ENCODE results near the gene LZTR1. TPM values are rescaled to one million over a fixed set of nuclear protein-coding genes. Genes with fewer than 3 reads are reported as not detected.

The LZTR1 gene
- total and polyA plus RNA-seq, 7 donors = 17.1 to 37.1 (median 27.2) TPM

GRCh38 chr22:20977516-20978170, 4.5 kb upstream of the LZTR1 start:
- ATAC-seq (no peak), DNase-seq (no peak)
- 79 to 90% (median 80%) methylated on average over 16 to 17 of the region's 17 CpGs for WGBS, 3 donors
- Histone ChIP-seq H3K4me3 (no peak overlapping the region), H3K27me3 (ENCODE audit: insufficient read depth in 3 of 3, low read length in 2 of 3) (no peaks in the 10 kb centered on the region), H3K9me3 (no peaks in the 10 kb centered on the region), H3K36me3 (ENCODE audit: insufficient read depth in 1 of 2, low read depth in 1 of 2) (no peaks in the 10 kb centered on the region), H3K4me1 (peaks cover 20% of the 10 kb centered on the region), H3K27ac (no peak overlapping the region)
- intact Hi-C loops (cut with DNase I) = no loop called here
- TF ChIP-seq, protein P1, sequence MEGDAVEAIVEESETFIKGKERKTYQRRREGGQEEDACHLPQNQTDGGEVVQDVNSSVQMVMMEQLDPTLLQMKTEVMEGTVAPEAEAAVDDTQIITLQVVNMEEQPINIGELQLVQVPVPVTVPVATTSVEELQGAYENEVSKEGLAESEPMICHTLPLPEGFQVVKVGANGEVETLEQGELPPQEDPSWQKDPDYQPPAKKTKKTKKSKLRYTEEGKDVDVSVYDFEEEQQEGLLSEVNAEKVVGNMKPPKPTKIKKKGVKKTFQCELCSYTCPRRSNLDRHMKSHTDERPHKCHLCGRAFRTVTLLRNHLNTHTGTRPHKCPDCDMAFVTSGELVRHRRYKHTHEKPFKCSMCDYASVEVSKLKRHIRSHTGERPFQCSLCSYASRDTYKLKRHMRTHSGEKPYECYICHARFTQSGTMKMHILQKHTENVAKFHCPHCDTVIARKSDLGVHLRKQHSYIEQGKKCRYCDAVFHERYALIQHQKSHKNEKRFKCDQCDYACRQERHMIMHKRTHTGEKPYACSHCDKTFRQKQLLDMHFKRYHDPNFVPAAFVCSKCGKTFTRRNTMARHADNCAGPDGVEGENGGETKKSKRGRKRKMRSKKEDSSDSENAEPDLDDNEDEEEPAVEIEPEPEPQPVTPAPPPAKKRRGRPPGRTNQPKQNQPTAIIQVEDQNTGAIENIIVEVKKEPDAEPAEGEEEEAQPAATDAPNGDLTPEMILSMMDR (IDR thresholded peaks at IDR 0.05) = no peak

- no peaks in the 10 kb centered on the region for H3K27me3 ChIP-seq (ENCODE audit: insufficient read depth in 3 of 3, low read length in 2 of 3)
- H3K9me3 ChIP-seq = no peaks in the 10 kb centered on the region
- TF ChIP-seq, protein P1 (IDR thresholded peaks at IDR 0.05) = no peak
- DNase-seq (no peak), ATAC-seq (no peak)
- 75 to 81% (median 76%) methylated on average over 2 of the region's 2 CpGs for WGBS, 3 donors
- H3K4me3 ChIP-seq = no peak overlapping the region
- no peak overlapping the region for H3K27ac ChIP-seq
- intact Hi-C loops (cut with DNase I) = no loop called here
- H3K4me1 ChIP-seq = peaks cover 27% of the 10 kb centered on the region
- peaks cover 0 to 4% of the 10 kb centered on the region in 2 donors for H3K36me3 ChIP-seq (ENCODE audit: insufficient read depth in 1 of 2, low read depth in 1 of 2)
Measured at GRCh38 chr22:20978419-20978818, 3.7 kb upstream of the LZTR1 start.

GRCh38 chr22:20979243-20979809, 2.8 kb upstream of the LZTR1 start:
- no peaks in the 10 kb centered on the region for H3K27me3 ChIP-seq (ENCODE audit: insufficient read depth in 3 of 3, low read length in 2 of 3)
- H3K4me3 ChIP-seq = peak overlapping the region; percentile 48
- peaks cover 27% of the 10 kb centered on the region for H3K4me1 ChIP-seq
- H3K27ac ChIP-seq = no peak overlapping the region
- WGBS, 3 donors = 11 to 13% (median 12%) methylated on average over 37 to 39 of the region's 39 CpGs
- intact Hi-C loops (cut with DNase I) = no loop called here
- H3K36me3 ChIP-seq (ENCODE audit: insufficient read depth in 1 of 2, low read depth in 1 of 2) = peaks cover 0 to 12% of the 10 kb centered on the region in 2 donors
- TF ChIP-seq, protein P1 (IDR thresholded peaks at IDR 0.05) = no peak
- DNase-seq (peak; percentile 71 to 82), ATAC-seq (peak; percentile 36 to 61 (median 54))
- H3K9me3 ChIP-seq = no peaks in the 10 kb centered on the region

GRCh38 chr22:20979940-20980453, 2.1 kb upstream of the LZTR1 start:
- WGBS, 3 donors = 31 to 40% (median 34%) methylated on average over 13 of the region's 13 CpGs
- no peaks in the 10 kb centered on the region for H3K9me3 ChIP-seq
- DNase-seq (no peak), ATAC-seq (no peak)
- no peaks in the 10 kb centered on the region for H3K27me3 ChIP-seq (ENCODE audit: insufficient read depth in 3 of 3, low read length in 2 of 3)
- H3K4me3 ChIP-seq = peak overlapping the region; percentile 48
- intact Hi-C loops (cut with DNase I) = loop anchor here (2.0 to 10.0 kb wide), 3 partner anchors 55 to 95 kb away; partner anchors contain the start of gene LRRC74B (in 1 of the 2)
- H3K27ac ChIP-seq = no peak overlapping the region
- TF ChIP-seq, protein P1 (IDR thresholded peaks at IDR 0.05) = no peak
- peaks cover 27% of the 10 kb centered on the region for H3K4me1 ChIP-seq
- peaks cover 0 to 15% of the 10 kb centered on the region in 2 donors for H3K36me3 ChIP-seq (ENCODE audit: insufficient read depth in 1 of 2, low read depth in 1 of 2)
